Breast epithelium (tissue), 4 donors: Measurements from ENCODE around the gene RIMKLB. TPM values are rescaled to one million over a fixed set of nuclear protein-coding genes. Genes with fewer than 3 reads are reported as not detected.
"Not testable (repeated sequence)": the region's sequence is repeated elsewhere in the genome, so short reads cannot be mapped to it uniquely, and the experiment has no call there.

Experiments
- DNase-seq, 2 donors: peaks; one replicate each; pipeline ENCODE4 v3.0.0-alpha.2; 2019; ENCODE audit warnings: low spot score in 2 of 2
- H3K27ac ChIP-seq, 2 donors: fragments of 200-600 bp; sonication (generic) in 1 of 2; one replicate each; pipeline ENCODE4 v1.5.1; 2016 to 2019; ENCODE audit warnings: mild to moderate bottlenecking in 1 of 2
- H3K27me3 ChIP-seq, 2 donors: fragments of 200-600 bp; sonication (generic) in 1 of 2; one replicate each; pipeline versions ENCODE4 v1.5.1 to v1.6.0; 2017 to 2019; ENCODE audit warnings: control low read depth in 1 of 2, mild to moderate bottlenecking in 1 of 2
- H3K36me3 ChIP-seq: fragments of 200-600 bp; one replicate; pipeline ENCODE4 v1.5.1; 2019
- H3K4me1 ChIP-seq, 2 donors: fragments of 200-600 bp; sonication (generic); one replicate each; pipeline ENCODE4 v1.5.1; 2016 to 2019; ENCODE audit warnings: control low read depth in 1 of 2
- H3K4me3 ChIP-seq, 3 donors: fragments of 200-600 bp; sonication (generic); 1 replicate in 2 of 3; 2 replicates in 1 of 3; pipeline ENCODE4 v1.5.1; 2016 to 2019; ENCODE audit warnings: mild to moderate bottlenecking in 3 of 3, moderate library complexity in 2 of 3
- H3K9me3 ChIP-seq, 2 donors: fragments of 200-600 bp; sonication (generic) in 1 of 2; one replicate each; pipeline ENCODE4 v1.5.1; 2016 to 2019; ENCODE audit warnings: control low read depth in 1 of 2
- CTCF ChIP-seq, 3 donors: fragments of 450-650 bp; IDR thresholded peaks; one replicate each; pipeline ENCODE4 v1.5.1; 2016 to 2017; ENCODE audit warnings: antibody characterized with exemption in 3 of 3, mild to moderate bottlenecking in 3 of 3, moderate library complexity in 3 of 3
- POLR2A ChIP-seq: fragments of 450-650 bp; IDR thresholded peaks from one replicate; pipeline ENCODE4 v1.6.1; 2016; ENCODE audit warnings: antibody characterized with exemption, mild to moderate bottlenecking, moderate library complexity
- POLR2AphosphoS5 ChIP-seq, 3 donors: sonication (generic); formaldehyde crosslinking; IDR thresholded peaks; one replicate each; pipeline ENCODE4 v1.6.1; 2017; ENCODE audit warnings: antibody characterized with exemption in 3 of 3
- intact Hi-C: fragments of 100-400 bp; cut with DNase I; formaldehyde crosslinking; loops from one replicate; pipeline ENCODE4 v1.15.1; 2023; ENCODE audit warnings: low total_unique reads
- total RNA-seq, 3 donors: library from RNA; depleted of rRNA; stranded (reverse); fragments of >200 nt; gene quantifications; one replicate each; pipeline ENCODE4 v1.1.0, GENCODE V29; 2016

Gene RIMKLB
- total RNA-seq, 3 donors from 2014 or later: 42.2 to 52.1 (median 51.5) TPM

- no peak for DNase-seq
- H3K4me3 ChIP-seq: no peak overlapping the region
- H3K36me3 ChIP-seq: no peaks in the 10 kb centered on the region
- H3K4me1 ChIP-seq: no peaks in the 10 kb centered on the region
- no peak overlapping the region for H3K27ac ChIP-seq
- TF ChIP-seq CTCF (IDR thresholded peaks at IDR 0.05) (no peak), POLR2AphosphoS5 (IDR thresholded peaks at IDR 0.05) (no peak)
- no peaks in the 10 kb centered on the region for H3K9me3 ChIP-seq
- no peaks in the 10 kb centered on the region for H3K27me3 ChIP-seq
- intact Hi-C loops: no loop called here
These were observed 121.8 kb downstream of the RIMKLB start for GRCh38 chr12:8819666-8819980.

DNA sequence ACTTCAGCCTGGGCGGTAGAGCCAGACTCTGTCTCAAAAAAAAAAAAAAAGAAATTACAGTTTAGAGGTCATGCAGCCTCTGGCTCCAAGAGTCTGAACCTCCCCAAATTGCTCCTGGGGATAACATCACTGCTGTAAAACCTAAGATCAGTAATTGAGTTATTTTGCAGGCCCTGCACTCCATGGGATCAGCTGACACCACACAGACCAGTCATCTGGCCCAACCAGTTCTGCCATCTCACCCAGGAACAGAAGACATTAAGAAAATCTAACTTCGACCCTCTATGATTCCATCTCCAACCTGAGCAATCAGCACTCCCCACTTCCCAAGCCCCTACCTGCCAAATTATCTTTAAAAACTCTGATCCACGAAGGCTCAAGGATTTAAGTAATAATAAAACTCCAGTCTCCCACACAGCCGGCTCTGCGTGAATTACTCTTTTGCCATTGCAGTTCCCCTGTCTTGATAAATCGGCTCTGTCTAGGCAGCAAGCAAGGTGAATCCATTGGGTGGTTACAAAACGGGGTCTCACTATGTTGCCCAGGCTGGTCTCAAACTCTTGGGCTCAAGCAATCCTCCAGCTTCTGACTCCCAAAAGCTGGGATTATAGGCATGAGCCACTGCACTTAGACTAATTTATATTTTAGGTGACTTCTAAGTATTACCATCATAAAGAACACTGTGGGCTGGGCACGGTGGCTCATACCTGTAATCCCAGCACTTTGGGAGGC is 123.1 kb downstream of the RIMKLB start:
- H3K4me1 ChIP-seq, H3K27me3 ChIP-seq, intact Hi-C loops, H3K4me3 ChIP-seq, H3K36me3 ChIP-seq, DNase-seq, H3K27ac ChIP-seq, H3K9me3 ChIP-seq: not testable (repeated sequence)

DNA sequence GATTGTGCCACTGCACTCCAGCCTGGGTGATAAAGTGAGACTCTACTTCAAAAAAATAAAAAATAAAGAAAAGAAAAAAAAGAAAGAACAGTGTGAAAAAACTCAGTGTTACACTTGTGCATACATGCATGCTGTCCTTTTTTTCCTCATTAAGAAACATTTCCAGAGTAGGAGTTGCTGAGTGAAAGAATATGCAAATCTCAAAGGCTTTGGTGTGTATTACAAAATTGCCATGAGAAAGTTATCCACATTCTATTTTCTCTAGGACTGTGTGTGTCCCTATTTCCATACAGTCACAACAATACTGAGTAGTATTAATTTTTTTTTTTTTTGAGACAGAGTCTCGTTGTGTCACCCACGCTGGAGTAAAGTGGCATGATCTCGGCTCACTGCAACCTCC is 123.8 kb downstream of the RIMKLB start:
- H3K4me3 ChIP-seq: no peak overlapping the region
- H3K4me1 ChIP-seq: no peaks in the 10 kb centered on the region
- intact Hi-C loops: no loop called here
- H3K9me3 ChIP-seq: no peaks in the 10 kb centered on the region
- H3K27ac ChIP-seq: no peak overlapping the region
- no peak for DNase-seq
- no peaks in the 10 kb centered on the region for H3K27me3 ChIP-seq
- TF ChIP-seq CTCF (IDR thresholded peaks at IDR 0.05) (no peak), POLR2AphosphoS5 (IDR thresholded peaks at IDR 0.05) (no peak), POLR2A (no peak)
- no peaks in the 10 kb centered on the region for H3K36me3 ChIP-seq

DNA sequence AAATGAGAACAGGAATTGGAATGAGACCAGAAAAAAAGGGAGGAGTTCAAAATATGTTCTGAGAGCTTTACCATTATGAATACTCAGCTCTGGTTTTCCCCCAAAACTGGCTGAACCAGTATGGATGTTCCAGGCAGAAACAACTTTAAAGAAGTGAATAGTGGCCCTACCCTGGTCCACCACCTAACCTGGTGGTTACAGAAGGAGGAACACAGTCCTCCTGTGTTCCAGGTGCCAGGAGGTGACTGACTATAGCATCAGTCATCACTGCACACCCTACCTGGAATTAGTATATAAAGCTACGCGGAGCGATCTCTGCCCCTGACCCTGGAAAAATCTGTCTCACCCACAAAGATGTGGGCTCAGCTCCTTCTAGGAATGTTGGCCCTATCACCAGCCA is 124.5 kb downstream of the RIMKLB start, which contains the start of gene A2ML1:
TSS of gene A2ML1 (plus strand) at position 324 of the 400 bp plus-strand sequence. CDS start at position 355, 31 bp downstream.
- intact Hi-C loops: no loop called here
- Histone ChIP-seq H3K27me3 (no peaks in the 10 kb centered on the region), H3K36me3 (no peaks in the 10 kb centered on the region), H3K4me3 (no peak within 1 kb of the TSS), H3K27ac (no peak within 1 kb of the TSS), H3K9me3 (no peaks in the 10 kb centered on the region), H3K4me1 (no peaks in the 10 kb centered on the region)
- no peak for DNase-seq
- no peak for TF ChIP-seq POLR2AphosphoS5 (IDR thresholded peaks at IDR 0.05)
- TF ChIP-seq POLR2A: no peak
- TF ChIP-seq CTCF (IDR thresholded peaks at IDR 0.05): no peak

- Histone ChIP-seq H3K27me3 (no peaks in the 10 kb centered on the region), H3K9me3 (no peaks in the 10 kb centered on the region), H3K36me3 (no peaks in the 10 kb centered on the region), H3K27ac (no peak overlapping the region), H3K4me1 (no peaks in the 10 kb centered on the region), H3K4me3 (no peak overlapping the region)
- no peak for DNase-seq
- intact Hi-C loops: no loop called here
- TF ChIP-seq POLR2A: no peak
- peak in 2 of 3 donors; percentile 42 to 66 for TF ChIP-seq CTCF (IDR thresholded peaks at IDR 0.05)
These were observed 125.9 kb downstream of the RIMKLB start for GRCh38 chr12:8823565-8824300.
